HG03060 (cell line): ENCODE data around the gene ALG9.
A peak's percentile ranks its signal among the peaks of the same experiment; 100 is the strongest.
"Not testable (repeated sequence)": the region's sequence is repeated elsewhere in the genome, so short reads cannot be mapped to it uniquely, and the experiment has no call there.

Experiments used
- ATAC-seq: cut with Tn5 transposase; IDR thresholded peaks from one replicate; pipeline ENCODE4 v1.9.1; 2021; ENCODE audit warnings: low read depth, moderate number of reproducible peaks; ENCODE audit not compliant: unreplicated experiment

The ALG9 gene

GRCh38 chr11:111772535-111772934 lies 98.8 kb downstream of the ALG9 start:
- no peak for ATAC-seq

DNA sequence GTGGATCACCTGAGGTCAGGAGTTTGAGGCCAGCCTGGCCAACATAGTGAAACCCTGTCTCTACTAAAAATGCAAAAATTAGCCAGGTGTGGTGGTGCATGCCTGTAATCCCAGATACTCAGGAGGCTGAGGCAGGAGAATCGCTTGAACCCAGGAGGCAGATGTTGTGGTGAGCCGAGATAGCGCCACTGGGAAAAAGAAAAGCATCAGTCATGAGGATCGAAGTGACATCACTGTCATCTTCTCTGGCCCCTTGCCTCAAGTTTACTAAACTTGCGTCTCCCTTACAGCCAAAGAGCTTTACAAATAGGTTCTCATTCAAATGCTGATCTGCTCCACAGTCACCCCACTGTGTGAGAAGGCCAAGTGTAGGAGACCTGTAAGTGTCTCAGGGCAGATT lies 100.2 kb downstream of the ALG9 start:
- ATAC-seq = not testable (repeated sequence)

GRCh38 chr11:111770581-111771134 lies 100.7 kb downstream of the ALG9 start:
- no peak for ATAC-seq

- ATAC-seq = no peak
These were observed 104.6 kb downstream of the ALG9 start for GRCh38 chr11:111766834-111767142.

GRCh38 chr11:111765984-111766833 lies 105.2 kb downstream of the ALG9 start, which contains the start of gene PPP2R1B:
PPP2R1B (minus strand) TSS chr11:111766389; CDS start chr11:111766361, 28 bp downstream.
- peak; percentile 41 for ATAC-seq

GRCh38 chr11:111765320-111765983 lies 105.9 kb downstream of the ALG9 start:
- peak; percentile 16 for ATAC-seq

DNA sequence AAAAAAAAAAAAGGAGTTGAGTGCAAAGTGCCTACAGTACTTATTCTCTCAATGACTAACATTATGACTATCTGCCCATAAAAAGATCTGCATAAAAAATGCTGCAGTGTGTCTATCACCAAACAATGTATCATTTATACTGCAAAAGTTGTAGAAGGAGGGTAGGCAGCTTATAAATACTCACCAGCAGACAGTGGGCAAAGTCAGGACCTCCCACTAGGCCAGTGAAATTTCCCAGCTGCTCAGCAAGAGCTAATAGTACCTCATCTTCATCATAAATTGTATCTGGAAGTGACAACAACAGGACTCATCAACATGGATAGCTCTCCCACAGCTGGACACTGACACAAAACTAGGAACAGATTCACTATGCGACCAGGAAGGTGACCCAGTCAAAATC lies 106.8 kb downstream of the ALG9 start:
- no peak for ATAC-seq

- no peak for ATAC-seq
These were observed 108.3 kb downstream of the ALG9 start for GRCh38 chr11:111762981-111763643.

GRCh38 chr11:111762526-111762925 lies 108.9 kb downstream of the ALG9 start:
- no peak for ATAC-seq

DNA sequence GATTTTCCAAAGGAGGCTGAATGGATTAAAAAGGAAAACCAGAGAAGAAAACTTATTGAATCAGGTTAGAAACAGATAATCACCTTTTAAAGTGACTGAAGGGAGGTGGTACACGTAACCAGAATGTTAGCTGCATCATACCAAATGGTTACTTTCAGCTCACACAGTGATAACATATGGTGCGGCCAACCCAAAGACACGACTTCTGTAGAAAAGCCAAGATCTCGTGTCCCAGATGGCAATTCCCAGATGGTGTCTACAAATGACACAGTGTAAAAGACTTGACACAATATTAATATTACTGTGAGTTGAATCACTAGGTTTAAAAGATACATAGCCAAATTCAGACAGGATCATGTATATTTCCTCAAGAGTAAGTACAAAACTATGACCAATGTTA lies 110.3 kb downstream of the ALG9 start:
- no peak for ATAC-seq

DNA sequence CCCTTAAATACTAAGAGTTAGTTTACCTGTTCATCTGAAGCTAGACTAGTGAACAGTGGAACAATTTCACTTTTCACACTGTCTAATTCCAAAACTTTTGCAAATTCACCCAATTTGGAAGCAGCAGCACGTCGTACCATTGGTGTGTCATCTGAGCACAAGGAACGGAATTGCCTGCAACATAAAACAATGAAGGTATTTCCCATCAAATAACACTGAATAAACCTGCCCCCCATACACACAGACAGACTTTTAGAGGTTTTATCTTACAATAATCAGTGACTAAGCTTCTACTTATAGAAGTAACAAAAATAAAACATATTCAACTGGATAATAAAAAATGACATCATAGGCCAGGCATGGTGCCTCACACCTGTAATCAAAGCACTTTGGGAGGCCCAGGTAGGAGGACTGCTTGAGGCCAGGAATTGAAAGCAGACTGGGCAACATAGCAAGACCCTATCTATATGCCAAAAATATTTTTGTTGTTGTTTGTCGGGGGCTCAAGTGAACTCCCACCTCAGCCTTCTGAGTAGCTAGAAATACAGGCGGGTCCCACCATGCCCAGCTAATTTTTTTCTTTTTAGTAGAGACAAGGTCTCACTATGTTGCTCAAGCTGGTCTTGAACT lies 111.5 kb downstream of the ALG9 start:
- no peak for ATAC-seq

- ATAC-seq = no peak
These were observed 112.0 kb downstream of the ALG9 start for GRCh38 chr11:111759376-111759775.

GRCh38 chr11:111756097-111756496 lies 115.3 kb downstream of the ALG9 start:
- no peak for ATAC-seq

- no peak for ATAC-seq
These were observed 121.7 kb downstream of the ALG9 start for GRCh38 chr11:111749646-111750045.

GRCh38 chr11:111748035-111748804 lies 123.2 kb downstream of the ALG9 start:
- ATAC-seq = no peak

DNA sequence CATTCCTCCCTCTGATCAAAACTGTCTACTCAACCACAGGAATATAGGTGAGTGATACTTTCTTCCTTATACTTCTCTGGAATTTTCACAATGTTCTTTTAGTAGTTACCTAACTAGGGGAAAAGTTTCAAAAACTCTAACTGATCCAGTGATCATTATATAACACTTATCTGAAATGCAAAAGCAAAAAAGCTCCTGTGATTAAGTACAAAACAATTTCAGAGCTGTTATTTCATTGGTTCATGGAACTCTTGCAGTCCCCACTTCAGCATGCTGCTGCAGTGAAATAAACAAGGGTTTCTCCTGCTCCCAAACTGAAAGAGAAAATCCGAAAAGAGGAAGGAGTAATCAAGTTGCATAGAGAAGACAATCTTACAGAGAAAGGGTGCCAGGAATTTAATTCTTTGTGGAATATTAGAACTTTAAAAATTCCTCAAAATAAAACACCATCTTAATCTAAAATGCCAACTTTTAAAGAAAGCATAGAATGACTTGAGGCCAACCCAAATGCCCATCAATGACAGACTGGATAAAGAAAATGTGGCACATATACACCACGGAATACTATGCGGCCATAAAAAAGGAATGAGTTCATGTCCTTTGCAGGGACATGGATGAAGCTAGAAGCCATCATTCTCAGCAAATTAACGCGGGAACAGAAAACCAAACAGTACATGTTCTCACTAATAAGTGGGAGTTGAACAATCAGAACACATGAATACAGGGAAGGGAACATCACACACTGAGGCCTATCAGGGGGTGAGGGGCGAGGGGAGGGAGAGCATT lies 125.5 kb downstream of the ALG9 start:
- no peak for ATAC-seq

DNA sequence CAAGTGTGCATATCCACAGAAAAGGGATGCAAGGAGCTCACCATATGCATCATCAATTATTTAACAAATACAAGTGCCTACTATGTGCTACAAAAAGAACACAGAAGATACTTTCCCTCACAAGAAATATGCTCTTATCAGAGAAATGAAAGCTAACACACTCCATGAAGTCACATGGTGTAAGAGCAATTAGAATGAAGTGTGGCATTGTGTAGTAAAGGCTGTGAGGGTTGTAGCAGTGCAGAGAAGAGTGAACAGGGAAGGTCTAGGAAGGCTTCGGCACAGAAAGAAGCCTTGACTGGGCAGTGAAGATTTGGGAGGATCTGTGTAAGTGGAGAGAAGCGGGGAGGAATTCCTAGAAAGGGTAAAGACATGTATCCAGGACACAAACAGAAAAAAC lies 127.7 kb downstream of the ALG9 start:
- ATAC-seq = no peak

DNA sequence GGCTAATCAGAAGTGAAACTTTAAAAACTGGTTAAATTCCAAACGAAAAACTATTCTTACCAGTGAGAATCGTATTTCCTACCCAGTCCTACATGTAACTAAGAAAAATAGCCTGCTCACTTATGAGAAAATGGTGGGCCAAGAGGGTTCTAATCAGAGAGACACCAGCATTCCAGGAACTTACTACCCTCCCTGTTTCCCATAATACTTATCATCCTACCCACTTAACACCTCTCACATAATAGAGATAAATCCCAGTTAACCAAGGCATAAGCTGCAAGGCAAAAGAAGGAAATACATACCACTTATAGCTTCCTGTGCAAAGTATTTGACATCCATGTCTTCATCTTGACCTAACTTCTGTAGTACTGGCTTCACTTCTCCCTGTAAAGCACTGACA lies 129.6 kb downstream of the ALG9 start:
- no peak for ATAC-seq

DNA sequence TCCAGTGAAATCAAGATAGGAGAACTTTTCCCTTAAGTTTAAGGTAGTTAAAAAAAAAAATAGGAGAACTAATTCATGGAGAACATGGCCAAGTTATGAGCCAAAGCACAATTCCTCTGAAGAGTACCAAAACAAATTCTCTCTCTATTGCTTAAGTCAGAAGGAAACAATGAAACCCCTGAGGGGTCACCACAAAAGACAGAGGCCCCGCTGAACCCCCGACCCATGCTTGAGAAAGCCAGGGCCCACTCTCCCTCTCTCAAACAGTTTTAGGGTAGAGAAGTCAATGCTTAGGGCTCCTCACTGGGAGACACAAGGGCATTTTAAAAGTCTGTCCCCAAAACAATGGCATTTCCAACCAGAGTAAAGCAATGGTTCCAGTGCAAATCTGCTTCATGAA lies 132.1 kb downstream of the ALG9 start:
- no peak for ATAC-seq
